Stimulated activated CD4-positive, alpha-beta T cell treated with anti-CD3 and anti-CD28 coated beads, Interleukin-1b, Interleukin-23, amount 100 ng/mL, for 1 hour (primary cell): ENCODE measurements around the gene NOS1AP.
"Not testable (repeated sequence)": the region's sequence is repeated elsewhere in the genome, so short reads cannot be mapped to it uniquely, and the experiment has no call there.

Source experiments
- DNase-seq, 2 donors: peaks; one replicate each; pipeline ENCODE4 v3.0.0-alpha.2; 2020; ENCODE audit warnings: low read depth in 2 of 2

The NOS1AP gene

DNA sequence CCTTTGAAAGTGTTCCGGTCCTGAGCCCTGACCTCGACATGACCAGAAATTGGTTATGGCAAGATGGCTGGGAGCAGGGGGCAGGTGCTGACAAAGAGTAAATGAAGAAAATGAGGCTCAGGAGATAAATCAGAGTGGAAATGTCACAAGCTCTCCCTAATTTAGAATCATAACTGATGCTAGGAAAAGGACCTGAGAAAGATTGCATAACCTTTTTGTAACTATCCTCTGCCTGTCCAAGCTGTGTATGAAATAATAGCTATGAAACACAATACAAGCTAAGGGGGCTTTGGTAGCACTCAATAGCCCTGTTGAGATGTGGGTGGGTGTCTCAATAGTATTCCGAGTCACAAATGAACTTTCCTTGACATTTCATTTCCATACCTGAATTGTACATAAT, 12.9 kb upstream of the NOS1AP start:
- no peak for DNase-seq

DNA sequence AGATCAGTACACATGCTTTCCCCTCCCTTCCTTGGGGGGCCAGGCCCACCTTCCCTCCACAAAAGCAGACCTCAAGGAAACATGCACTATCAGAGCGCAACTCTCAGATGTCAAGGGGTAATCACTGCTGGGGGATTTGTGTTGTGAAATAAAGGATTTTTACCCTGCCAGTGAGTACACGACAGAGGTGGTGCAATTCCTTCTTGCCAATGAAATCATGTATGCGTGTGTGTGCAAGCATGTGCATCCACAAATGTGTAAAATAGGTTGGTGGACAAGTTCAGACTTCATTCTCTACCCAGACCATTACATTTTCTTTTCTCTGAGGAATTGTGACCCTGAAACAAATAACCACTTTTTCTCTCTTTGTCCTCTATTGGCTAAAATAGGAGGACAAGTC, 9.8 kb upstream of the NOS1AP start:
- no peak for DNase-seq

DNA sequence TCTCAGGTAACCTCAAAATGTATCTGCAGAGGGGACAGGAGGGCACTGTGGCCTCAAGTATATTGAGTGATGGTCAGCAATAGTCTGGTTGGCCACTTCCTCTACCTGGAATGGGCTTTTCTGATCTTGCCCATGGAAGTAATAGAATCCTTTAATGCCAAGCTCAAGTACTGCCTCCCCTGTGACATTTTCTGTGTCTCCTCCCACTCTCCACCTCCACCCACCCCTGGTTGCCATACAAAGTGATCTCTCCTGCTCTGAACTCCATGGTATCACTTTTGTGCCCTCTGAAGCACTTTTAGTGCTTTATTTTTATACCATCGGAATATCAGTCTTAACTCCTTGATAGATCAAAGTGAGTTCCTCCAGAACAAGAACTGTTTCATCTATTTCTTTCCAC, 9.2 kb upstream of the NOS1AP start:
- DNase-seq, result no peak

DNA sequence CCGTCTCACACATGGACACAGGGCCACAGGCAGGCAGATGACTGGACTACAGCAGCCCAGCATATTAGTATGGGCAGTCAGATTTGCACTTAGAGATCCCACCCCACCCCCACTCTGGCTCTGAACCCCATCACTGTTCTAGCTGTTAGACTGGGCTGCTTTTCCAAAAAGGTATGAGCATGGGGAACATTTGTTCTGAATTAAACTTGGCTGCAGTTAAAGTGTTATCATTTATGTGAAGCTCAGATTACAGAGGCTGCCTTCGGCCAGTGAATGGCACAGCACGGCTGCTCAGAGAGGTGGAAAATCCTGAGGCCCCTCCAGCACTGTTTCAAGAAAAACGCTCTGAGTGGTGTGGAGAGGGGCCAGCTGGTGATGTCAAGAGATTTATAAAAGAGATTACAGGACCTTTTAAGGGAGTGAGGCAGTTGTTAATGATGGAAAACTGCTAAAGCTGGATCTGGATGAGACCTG, 6.9 kb upstream of the NOS1AP start:
- DNase-seq, result no peak

DNA sequence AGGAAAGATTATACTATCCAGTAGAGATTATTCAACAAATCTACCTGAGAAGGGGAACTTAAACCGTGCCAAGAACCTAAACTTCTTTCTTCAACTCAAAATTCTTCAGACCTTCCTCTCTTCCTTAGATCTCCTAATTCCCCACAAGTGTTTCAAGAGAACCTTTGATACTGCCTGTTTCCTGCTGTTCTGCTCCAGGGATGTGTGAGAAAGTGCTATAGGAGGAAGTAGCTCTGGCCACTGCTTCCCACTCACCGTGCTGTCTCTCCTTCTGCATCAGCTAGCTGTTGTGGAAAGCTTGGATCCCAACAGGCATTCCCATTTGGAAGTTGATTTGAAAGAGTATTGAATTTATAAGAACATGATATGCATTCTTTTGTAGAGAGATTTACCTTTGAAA, 4.5 kb upstream of the NOS1AP start:
- no peak for DNase-seq

DNA sequence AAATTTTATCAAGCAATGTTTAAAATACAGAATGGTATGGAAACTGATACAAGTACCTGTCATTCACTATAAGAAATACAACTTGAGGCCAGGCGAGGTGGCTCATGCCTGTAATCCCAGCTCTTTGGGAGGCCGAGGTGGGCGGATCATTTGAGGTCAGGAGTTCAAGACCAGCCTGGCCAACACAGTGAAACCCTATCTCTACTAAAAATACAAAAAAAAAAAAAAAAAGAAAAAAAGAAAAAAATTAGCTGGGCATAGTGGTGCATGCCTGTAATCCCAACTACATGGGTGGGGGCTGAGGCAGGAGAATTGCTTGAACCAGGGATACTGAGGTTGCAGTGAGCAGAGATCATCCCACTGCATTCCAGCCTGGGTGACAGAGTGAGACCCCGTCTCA, 2.7 kb upstream of the NOS1AP start:
- not testable (repeated sequence) for DNase-seq

DNA sequence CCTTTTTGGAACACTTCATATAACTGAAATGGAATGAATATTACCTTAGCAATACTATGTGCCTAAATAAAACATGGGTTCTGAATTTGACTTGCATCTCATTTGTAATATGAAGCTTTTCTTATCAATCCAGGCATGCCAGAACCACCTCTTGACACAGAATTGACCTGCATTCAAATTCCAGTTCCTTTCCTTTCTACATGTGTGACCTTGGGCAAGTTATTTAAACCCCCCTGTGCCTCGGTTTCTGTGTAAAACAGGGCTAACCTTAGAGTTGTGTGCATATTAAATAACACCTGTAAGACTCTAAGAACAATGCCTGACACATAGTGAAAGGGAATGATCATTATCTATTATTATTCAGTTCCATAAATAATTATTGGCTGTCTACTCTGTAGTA, 2.0 kb upstream of the NOS1AP start:
- no peak for DNase-seq

DNA sequence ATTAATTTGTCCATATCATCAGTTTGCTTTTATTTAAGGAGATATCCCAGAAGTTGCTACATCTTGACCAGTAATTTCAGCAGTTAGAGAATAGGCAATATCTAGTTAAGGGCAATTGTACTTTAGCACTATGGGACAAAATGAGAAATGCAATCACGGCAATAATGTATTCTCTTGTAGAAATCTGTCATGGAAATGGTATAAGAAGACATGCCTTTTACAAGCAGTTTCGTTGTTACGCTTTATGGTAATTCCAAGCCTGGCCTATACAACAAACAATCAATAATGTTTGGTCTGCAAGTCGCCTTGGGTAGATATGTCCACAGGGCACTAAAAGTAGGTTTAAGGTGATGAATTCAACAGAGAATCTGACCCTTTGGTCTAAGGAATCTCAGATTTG, 1.2 kb upstream of the NOS1AP start:
- DNase-seq, result no peak

DNA sequence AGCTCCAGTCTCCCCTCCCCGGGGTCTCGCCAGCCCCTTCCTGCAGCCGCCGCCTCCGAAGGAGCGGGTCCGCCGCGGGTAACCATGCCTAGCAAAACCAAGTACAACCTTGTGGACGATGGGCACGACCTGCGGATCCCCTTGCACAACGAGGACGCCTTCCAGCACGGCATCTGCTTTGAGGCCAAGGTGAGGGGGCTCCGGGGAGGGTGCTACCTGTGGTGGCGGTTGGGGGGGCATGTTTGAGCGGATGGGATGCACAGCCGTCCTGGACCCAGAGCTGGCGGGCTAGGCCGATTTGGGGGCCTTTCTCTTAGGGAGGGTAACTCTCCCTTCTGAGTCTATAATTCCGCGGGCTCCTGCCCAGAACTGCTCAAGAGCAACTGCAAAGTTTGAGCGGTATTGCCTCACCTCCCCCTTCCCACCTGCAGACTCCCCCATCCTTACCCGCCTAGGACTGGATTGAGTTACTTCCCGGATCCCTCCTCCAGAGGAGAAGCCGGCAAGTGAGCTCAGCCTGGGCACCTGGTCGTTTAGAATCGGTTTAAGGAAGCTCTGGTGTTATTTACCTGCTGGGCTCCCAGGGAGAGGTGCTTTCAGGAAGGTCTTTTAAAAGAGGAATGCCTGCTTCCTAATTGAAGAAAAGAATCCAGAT, 730 bp downstream of the NOS1AP start:
- DNase-seq, result no peak

DNA sequence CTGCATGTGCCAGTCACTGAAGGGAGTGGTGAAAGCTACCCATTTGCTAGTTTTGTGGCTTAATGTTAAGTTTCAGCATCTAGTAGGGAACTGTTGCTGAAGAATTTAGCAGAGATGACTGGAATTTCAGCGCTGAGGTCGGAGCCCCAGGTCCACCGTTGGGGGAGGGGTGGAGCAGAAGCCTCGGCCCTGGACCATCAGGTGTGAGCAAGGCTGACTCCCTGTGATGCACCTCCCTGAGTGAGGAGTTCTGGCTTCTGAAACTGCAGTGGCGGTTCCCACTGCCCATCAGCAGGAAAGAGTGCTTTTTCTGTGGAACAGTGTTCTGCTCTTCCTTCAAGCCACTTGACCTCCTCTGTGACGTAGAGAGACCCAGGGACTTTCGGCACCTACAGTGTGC, 1.3 kb downstream of the NOS1AP start:
- no peak for DNase-seq

DNA sequence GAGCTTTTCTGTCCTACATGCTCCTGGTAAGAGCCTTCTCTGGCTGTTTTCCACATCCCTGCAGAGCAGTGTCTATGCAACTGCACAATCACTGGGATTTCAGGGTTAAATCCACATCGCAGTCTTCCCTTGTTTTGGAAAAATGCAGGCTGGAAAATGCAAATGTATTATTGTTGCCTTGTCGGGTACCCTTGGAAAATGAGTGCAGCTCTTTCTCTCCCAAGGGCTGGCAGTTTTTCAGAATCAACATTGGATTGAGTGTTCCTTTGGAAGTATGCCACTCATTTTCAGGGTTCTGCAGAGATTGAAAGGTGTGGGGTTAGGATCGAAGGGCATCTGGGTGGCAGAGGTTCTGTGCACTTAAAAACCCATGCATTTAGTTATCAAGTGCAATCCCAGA, 3.2 kb downstream of the NOS1AP start:
- no peak for DNase-seq

DNA sequence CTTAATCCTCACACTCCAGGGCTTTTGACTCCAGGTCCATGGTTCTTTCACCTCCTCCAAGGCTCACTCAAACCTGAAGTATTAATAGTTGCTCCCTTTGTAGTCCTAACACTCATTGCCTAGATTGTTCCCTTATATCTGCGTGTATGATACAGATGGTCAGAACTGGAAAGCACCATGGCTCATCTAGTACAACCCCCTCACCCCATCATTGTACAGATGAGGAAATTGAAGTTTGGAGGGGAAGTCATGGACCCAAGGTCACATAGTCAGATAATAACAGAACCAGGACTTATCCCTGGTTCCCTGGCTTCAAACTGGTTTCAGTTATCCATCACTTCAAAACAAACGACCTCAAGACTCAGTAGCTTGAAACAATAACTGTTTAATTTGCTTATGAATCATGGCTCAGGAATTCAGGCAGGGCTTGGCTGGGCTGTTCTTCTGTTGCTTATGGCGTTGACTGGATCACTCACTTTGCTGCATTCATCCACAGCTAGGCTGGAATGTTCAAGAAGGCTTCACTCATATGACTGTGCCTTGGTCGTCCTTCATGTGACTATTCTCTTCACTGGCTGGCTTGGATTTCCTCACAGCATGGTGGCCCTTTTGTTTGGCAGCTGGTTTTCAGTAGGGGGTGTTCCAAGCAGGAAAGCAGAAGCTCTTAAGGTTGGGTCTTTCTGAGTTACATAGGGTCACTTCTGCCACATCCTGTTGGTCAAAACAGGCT, 5.0 kb downstream of the NOS1AP start:
- DNase-seq, result no peak

DNA sequence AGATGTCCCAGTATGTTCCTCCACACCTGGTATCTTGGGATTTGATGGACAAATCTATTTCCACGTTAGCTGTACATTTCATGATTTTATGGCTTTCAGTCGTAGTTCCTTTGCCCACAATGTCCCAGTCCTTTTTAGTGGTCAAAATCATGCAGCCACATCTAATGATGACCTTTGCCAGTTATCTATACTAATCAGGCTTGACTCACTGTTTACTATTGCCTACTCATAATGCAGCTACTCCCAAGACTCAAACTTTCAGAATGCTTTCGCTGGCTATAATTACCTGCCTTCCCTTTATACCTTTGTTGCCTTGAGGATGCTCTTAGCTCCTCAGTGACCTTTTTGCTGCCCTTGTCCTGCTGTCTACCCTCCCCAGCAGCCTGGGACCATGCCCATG, 6.4 kb downstream of the NOS1AP start:
- no peak for DNase-seq

DNA sequence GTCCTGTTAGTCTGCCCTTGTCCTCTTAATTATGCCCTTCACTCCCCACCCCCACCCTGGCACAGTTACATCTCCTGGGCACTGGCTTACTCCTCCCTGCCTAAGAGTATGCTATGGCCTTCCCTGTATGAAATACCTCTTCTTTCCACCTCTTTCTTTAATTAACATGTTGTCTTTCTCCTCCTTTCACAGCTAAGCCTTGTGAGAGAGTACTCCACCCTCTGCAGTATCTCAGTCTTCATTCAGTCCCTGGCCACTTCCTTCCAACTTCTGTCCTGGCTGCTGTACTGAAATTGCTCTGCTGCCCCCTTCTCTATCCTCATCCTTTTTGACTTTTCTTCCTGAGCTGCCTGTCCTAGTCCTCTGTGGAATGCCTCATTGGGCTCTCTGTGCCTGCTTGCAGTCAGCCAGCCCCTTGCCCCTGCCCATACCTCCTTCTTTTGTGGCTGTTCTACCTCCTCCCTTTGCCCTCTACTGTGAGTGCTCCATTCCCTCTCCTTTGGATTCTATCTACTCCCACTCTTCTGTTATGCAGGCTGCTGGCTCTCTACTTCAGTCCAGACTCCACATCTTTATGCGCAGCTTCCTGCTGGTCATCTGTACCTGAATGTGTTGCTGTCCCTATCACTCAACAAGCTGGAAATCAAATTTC, 8.3 kb downstream of the NOS1AP start:
- no peak for DNase-seq

DNA sequence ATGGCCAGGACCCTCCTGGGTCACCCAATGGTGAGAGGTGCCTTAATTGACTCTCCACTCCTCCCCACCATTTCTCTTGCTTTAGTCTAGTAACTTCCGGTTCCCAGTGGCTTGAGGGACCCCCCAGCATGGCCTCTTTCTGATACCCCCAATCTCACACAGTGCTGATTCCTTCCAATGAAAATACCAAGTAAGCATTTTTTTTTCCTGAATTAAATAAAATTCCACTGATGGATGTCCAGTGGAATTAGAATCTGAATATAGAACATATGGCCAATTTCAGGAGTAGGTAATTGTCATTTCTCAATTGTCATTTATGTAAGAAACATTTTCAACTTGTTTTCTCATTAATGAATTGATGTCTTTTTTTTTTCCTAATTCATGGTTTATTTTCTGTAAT, 9.5 kb downstream of the NOS1AP start:
- no peak for DNase-seq

DNA sequence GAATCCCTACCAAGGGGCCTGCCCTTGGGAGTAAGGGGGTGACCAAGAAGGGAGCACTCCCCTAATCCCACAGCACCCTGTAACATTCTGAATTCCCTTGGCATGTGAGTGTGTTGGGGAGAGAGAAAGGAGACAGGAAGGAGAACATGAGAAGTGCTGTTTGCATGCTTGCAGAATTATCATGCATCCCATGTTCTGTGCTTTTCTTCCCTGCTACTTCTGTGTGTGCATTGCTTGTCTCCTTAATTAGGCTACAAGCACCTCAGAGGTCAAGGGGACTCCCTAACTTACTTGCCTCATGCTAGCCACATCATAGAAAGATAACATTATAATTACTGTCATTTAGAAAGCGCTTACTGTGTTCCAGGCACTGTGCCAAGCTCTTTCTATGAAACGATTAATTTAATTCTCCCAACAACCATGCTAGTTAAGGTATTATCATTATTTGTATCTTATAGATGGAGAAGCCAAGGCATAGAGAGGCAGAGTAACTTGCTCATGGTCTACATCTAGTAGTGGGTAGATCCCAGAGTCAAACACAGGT, 11.1 kb downstream of the NOS1AP start:
- no peak for DNase-seq

DNA sequence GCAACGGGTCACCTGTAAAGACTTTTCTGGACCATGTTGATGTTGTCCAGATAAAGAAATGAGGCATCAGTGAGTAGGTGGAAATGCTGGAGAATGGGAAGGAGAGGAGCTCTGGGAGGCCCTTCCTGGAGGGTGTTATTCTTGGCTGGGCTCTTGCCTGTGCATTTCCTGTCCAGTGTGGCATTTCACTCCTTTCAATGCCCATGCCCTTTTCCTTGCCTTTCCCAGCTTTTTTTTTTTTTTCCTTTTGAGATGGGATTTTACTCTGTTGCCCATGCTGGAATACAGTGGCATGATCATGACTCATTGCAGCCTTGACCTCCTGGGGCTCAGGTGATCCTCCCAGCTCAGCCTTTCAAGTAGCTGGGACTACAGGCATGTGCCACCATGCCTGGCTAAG, 11.8 kb downstream of the NOS1AP start:
- no peak for DNase-seq

DNA sequence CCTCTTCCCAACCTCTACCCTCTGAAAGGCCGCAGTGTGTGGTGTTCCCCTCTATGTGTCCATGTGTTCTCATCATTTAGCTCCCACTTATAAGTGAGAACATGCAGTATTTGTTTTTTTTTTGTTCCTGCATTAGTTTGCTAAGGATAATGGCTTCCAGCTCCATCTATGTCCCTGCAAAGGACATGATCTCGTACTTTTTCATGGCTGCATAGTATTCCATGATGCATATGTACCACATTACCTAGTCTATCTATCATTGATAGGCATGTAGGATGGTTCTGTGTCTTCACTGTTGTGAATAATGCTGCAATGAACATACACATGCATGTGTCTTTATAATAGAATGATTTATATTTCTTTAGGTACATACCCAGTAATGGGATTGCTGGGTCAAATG, 12.6 kb downstream of the NOS1AP start:
- not testable (repeated sequence) for DNase-seq

DNA sequence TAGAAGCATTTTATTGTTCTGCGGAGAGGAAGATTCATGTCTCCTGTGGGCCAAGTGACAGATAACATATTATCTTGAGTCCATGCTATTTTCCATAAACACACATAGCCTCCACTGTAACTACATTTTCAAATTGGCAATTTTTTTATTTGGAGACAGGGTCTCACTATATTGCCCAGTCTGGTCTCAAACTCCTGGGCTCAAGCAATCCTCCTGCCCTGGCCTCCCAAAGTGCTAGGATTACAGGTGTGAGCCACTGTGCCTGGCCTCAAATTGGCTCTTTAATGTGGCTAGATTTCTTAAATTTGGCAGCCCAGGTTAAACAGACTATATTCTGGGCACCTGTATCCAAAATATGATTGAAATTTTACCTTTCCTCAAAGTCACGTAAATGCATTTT, 13.8 kb downstream of the NOS1AP start:
- DNase-seq, result no peak

DNA sequence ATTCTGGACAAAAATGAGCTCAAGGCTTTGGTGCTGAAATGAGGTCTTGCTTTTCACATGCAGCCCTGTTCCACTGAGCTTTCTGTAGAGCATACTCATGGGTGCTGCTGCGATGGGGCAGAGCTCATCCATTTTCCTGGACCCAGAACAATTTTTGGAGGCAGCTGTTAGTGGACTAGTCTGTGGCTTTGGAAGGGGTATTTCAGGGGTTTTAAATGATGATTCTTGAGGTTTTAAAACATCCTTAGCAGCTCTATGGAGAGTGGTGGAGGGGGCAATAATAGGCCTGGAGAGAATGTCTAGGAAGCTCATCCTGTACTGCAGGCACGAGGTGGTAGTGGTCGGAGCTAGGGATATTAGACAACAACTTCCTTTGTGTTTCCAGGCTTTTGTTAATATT, 16.5 kb downstream of the NOS1AP start:
- DNase-seq, result no peak

DNA sequence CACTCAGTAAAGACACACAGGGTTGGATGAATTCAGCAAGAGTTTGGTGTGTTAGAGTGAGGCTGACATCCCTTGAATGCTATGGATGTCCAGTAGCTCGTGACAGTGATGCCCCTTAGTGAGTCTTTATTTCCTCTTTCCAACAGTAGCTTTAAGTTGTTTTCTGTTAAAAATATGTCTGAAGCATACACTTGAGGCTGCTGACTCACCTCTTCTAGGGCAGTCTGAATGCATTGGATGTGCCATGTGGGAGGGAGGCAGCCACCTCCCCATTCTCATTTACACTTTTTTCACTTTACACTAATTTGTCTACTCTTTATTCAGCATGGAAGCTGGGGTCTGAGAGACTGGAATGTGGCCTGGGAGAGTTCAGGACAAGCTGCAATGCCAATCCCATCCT, 17.6 kb downstream of the NOS1AP start:
- no peak for DNase-seq

DNA sequence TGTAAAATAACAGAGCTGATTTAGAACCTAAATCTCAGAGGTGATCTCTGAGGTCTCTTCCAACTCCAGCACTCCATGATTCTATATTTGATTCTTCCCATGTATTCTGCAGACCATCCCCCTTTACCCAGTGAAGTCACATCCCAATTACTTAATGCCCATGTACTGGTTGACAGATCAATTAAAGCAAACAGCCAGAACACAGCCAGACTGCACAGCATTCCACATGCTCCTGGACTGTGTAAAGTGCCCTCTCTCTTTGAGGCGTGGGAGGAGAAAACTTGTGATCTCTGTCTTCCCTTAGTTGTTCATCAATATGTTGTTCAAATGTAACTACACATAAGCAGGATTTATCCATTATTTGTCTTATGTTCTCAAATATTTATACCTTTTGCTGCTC, 18.1 kb downstream of the NOS1AP start:
- DNase-seq, result no peak
